ENCODE measurements around the gene PRKACB. TPM values are rescaled to one million over a fixed set of nuclear protein-coding genes. Genes with fewer than 3 reads are reported as not detected.
A peak's percentile ranks its signal among the peaks of the same experiment; 100 is the strongest.

Gene PRKACB
- total RNA-seq, 1 experiment from 2014 or later = 135 TPM

- BruUV-seq (replicated peaks) = no TSS peak
- Histone ChIP-seq H3K9ac (ENCODE audit: low read length) (no peak overlapping the region), H3K27ac (ENCODE audit: low read depth, low read length) (peak overlapping the region; percentile 47; the same call in 1 of the 2 replicates), H3K9me3 (ENCODE audit: control insufficient read depth in 1 of 2, insufficient read depth in 1 of 2, low read depth in 1 of 2, low read length in 2 of 2) (peaks cover 0 to 9% of the 10 kb centered on the region in 2 experiments; a peak in 1 of 4 replicates), H3K4me1 (ENCODE audit: control insufficient read depth in 1 of 2, insufficient read depth in 2 of 2, low read length in 2 of 2) (peaks cover 0 to 15% of the 10 kb centered on the region in 2 experiments; a peak in 2 of 4 replicates), H3K27me3 (ENCODE audit: insufficient read depth, low read length) (no peaks in the 10 kb centered on the region), H3K9me2 (ENCODE audit: insufficient read depth) (no peaks in the 10 kb centered on the region), H3K36me3 (ENCODE audit: control insufficient read depth in 1 of 2, insufficient read depth in 2 of 2, low read length in 2 of 2) (peaks cover 0 to 26% of the 10 kb centered on the region in 2 experiments; a peak in 1 of 4 replicates), H3K4me3 (replicated peaks in 1 of 2; ENCODE audit: low read depth in 1 of 2, low read length in 2 of 2) (no peak overlapping the region), H3K4me2 (ENCODE audit: low read length) (no peak overlapping the region), H2AFZ (ENCODE audit: low read depth, low read length, poor library complexity, severe bottlenecking) (no peak overlapping the region), H3K79me2 (ENCODE audit: insufficient read depth, low read length) (peaks cover 41% of the 10 kb centered on the region; the same call in 1 of the 2 replicates), H4K20me1 (ENCODE audit: insufficient read depth) (no peaks in the 10 kb centered on the region)
- DNase-seq (ENCODE audit: low read depth, low spot score) = no peak
- ATAC-seq = peak; percentile 40; the same call in 1 of the 2 replicates
- CTCF ChIA-PET = no interaction called here
- RAD21 ChIA-PET (ENCODE audit: low non-redundant PET in 1 of 2, low total read pairs in 2 of 2, uncharacterized antibody in 2 of 2, unreplicated experiment in 2 of 2) = no interaction called here
- TF ChIP-seq POLR2A (IDR thresholded peaks at IDR 0.05; ENCODE audit: borderline replicate concordance, extremely low read depth, insufficient read depth, insufficient read length) (no peak), SRF (IDR thresholded peaks at IDR 0.05; ENCODE audit: low read depth) (no peak), FOSL1 (IDR thresholded peaks at IDR 0.05; ENCODE audit: low read depth) (no peak), EGR1 (IDR thresholded peaks at IDR 0.05; ENCODE audit: low read depth) (no peak), TCF7L2 (IDR thresholded peaks at IDR 0.05; ENCODE audit: borderline replicate concordance, extremely low read depth, insufficient read depth, insufficient read length) (no peak), JUND (IDR thresholded peaks at IDR 0.05) (no peak), REST (IDR thresholded peaks at IDR 0.05; ENCODE audit: low read depth) (no peak), ELF1 (IDR thresholded peaks at IDR 0.05; ENCODE audit: borderline replicate concordance, low read depth) (no peak), YY1 (IDR thresholded peaks at IDR 0.05; ENCODE audit: extremely low read depth, insufficient replicate concordance, low read depth, low read length) (no peak), RAD21 (IDR thresholded peaks at IDR 0.05; ENCODE audit: low read depth) (no peak), MAX (IDR thresholded peaks at IDR 0.05) (no peak)
- TF ChIP-seq, protein P1, sequence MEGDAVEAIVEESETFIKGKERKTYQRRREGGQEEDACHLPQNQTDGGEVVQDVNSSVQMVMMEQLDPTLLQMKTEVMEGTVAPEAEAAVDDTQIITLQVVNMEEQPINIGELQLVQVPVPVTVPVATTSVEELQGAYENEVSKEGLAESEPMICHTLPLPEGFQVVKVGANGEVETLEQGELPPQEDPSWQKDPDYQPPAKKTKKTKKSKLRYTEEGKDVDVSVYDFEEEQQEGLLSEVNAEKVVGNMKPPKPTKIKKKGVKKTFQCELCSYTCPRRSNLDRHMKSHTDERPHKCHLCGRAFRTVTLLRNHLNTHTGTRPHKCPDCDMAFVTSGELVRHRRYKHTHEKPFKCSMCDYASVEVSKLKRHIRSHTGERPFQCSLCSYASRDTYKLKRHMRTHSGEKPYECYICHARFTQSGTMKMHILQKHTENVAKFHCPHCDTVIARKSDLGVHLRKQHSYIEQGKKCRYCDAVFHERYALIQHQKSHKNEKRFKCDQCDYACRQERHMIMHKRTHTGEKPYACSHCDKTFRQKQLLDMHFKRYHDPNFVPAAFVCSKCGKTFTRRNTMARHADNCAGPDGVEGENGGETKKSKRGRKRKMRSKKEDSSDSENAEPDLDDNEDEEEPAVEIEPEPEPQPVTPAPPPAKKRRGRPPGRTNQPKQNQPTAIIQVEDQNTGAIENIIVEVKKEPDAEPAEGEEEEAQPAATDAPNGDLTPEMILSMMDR (IDR thresholded peaks at IDR 0.05 in 2 of 3, conservative IDR thresholded peaks at IDR 0.05 in 1 of 3; ENCODE audit: borderline replicate concordance in 1 of 3, insufficient read depth in 1 of 3, low read depth in 2 of 3, low read length in 2 of 3) = no peak
- POLR2A ChIA-PET = no interaction called here
- intact Hi-C loops (cut with micrococcal nuclease) = no loop called here
Measured at GRCh38 chr1:84224905-84225304, 80.8 kb downstream of the PRKACB start.

All from HCT116 (cell line).